ENCODE measurements around the gene SYTL3.

SYTL3 gene

GRCh38 chr6:158793432-158793831 is 143.6 kb downstream of the SYTL3 start:
- DNase-seq (ENCODE audit: low read depth) = no peak

- DNase-seq (ENCODE audit: low read depth) = no peak
Measured at GRCh38 chr6:158795516-158795915, 145.7 kb downstream of the SYTL3 start.

- no peak for DNase-seq (ENCODE audit: low read depth)
Measured at GRCh38 chr6:158796353-158796752, 146.5 kb downstream of the SYTL3 start.

GRCh38 chr6:158797331-158798310 is 147.8 kb downstream of the SYTL3 start:
- no peak for DNase-seq (ENCODE audit: low read depth)

- no peak for DNase-seq (ENCODE audit: low read depth)
Measured at GRCh38 chr6:158798311-158798710, 148.5 kb downstream of the SYTL3 start.

GRCh38 chr6:158799051-158799792 is 149.4 kb downstream of the SYTL3 start:
- DNase-seq (ENCODE audit: low read depth) = no peak

- no peak for DNase-seq (ENCODE audit: low read depth)
Measured at GRCh38 chr6:158801655-158802294, 151.9 kb downstream of the SYTL3 start.

GRCh38 chr6:158803733-158804143 is 153.9 kb downstream of the SYTL3 start:
- no peak for DNase-seq (ENCODE audit: low read depth)

- no peak for DNase-seq (ENCODE audit: low read depth)
Measured at GRCh38 chr6:158804207-158804606, 154.4 kb downstream of the SYTL3 start.

GRCh38 chr6:158805698-158806377 is 156.0 kb downstream of the SYTL3 start:
- DNase-seq (ENCODE audit: low read depth) = no peak

GRCh38 chr6:158807515-158808441 is 157.9 kb downstream of the SYTL3 start:
- no peak for DNase-seq (ENCODE audit: low read depth)

GRCh38 chr6:158808442-158808833 is 158.6 kb downstream of the SYTL3 start:
- DNase-seq (ENCODE audit: low read depth) = no peak

- DNase-seq (ENCODE audit: low read depth) = no peak
Measured at GRCh38 chr6:158808941-158809678, 159.3 kb downstream of the SYTL3 start.

- no peak for DNase-seq (ENCODE audit: low read depth)
Measured at GRCh38 chr6:158810155-158811095, 160.6 kb downstream of the SYTL3 start.

GRCh38 chr6:158812611-158813010 is 162.8 kb downstream of the SYTL3 start:
- no peak for DNase-seq (ENCODE audit: low read depth)

GRCh38 chr6:158813032-158813431 is 163.2 kb downstream of the SYTL3 start:
- no peak for DNase-seq (ENCODE audit: low read depth)

All from HS-27A (cell line).